Loucy (cell line): ENCODE measurements around the gene ABCC8.

Experiments used
- EZH2phosphoT487 ChIP-seq: fragments of 200-600 bp; IDR thresholded peaks from 2 replicates; pipeline ENCODE4 v1.6.1; 2018; ENCODE audit warnings: antibody characterized with exemption, mild to moderate bottlenecking, moderate library complexity, borderline replicate concordance
- TF ChIP-seq, protein P1 (sequence below): fragments of 200-600 bp; sonication (generic); conservative IDR thresholded peaks from 2 replicates; pipeline ENCODE4 v1.5.1; 2014; ENCODE audit warnings: mild to moderate bottlenecking, antibody characterized with exemption, low read length

DNA sequence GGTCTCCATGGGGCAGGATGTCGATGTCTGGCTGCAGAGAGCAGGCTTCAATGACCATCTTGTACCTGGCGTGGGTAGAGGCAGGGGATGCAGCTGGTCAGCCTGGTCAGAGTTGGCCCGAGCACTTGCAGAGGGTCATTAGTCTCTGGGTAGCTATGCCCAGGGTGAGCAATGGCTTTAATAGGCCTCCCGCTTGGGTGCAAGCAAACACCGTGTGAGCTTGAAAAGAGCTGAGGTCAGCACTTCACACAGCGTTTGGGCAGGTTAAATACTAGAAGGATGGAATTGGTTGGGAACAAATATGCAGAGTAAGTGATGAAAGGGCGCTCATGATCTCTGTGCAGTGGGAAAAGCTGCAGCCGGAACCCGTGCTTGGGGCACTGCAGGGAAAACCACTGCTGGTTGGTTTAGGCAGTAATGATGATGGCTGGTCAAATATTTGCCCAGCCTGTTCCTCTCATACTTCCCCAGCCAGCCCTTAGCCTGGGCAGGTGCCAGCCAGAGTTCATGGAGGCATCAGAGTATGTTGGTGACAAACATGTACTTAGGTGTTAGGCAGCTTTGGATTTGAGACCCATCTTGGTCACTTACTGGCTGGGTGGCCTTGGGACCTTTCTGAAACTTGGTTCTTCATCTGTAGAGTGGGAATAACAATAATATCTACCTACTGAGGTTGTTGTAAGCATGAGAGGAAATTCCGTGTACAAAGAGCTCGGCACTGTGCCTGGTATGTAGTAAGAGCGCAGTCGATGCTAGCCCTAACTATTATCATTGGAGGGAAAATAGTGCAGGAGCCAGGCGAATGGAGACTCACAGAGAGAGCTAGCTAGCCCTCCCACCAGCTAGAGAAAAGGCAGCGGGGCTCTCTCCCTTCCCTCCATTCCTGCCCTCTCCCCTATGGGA, 63.0 kb downstream of the ABCC8 start:
- TF ChIP-seq, protein P1, sequence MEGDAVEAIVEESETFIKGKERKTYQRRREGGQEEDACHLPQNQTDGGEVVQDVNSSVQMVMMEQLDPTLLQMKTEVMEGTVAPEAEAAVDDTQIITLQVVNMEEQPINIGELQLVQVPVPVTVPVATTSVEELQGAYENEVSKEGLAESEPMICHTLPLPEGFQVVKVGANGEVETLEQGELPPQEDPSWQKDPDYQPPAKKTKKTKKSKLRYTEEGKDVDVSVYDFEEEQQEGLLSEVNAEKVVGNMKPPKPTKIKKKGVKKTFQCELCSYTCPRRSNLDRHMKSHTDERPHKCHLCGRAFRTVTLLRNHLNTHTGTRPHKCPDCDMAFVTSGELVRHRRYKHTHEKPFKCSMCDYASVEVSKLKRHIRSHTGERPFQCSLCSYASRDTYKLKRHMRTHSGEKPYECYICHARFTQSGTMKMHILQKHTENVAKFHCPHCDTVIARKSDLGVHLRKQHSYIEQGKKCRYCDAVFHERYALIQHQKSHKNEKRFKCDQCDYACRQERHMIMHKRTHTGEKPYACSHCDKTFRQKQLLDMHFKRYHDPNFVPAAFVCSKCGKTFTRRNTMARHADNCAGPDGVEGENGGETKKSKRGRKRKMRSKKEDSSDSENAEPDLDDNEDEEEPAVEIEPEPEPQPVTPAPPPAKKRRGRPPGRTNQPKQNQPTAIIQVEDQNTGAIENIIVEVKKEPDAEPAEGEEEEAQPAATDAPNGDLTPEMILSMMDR = no peak
- TF ChIP-seq EZH2phosphoT487 = no peak
